Cardiac muscle cell (in vitro differentiated cells and primary cell): Measurements from ENCODE around the gene RCC2. TPM values are rescaled to one million over a fixed set of nuclear protein-coding genes. Genes with fewer than 3 reads are reported as not detected.

Experiments used
- DNase-seq, 2 donors: peaks; one replicate each; pipeline versions ENCODE4 v3.0.0 to v3.0.0-alpha.2; 2010 to 2017; ENCODE audit warnings: low read depth in 1 of 2, low spot score in 1 of 2
- H3K27ac ChIP-seq: fragments of 200-600 bp; sonication (generic); 2 replicates; pipeline ENCODE4 v1.5.1; 2016
- H3K27me3 ChIP-seq: fragments of 200-600 bp; sonication (generic); 2 replicates; pipeline ENCODE4 v1.6.0; 2016; ENCODE audit warnings: control low read depth
- H3K36me3 ChIP-seq: fragments of 200-600 bp; sonication (generic); 2 replicates; pipeline ENCODE4 v1.5.1; 2016; ENCODE audit warnings: control low read depth
- H3K4me1 ChIP-seq: fragments of 200-600 bp; sonication (generic); 2 replicates; pipeline ENCODE4 v1.8.1; 2017; ENCODE audit warnings: low read depth, mild to moderate bottlenecking, mixed run types
- H3K4me3 ChIP-seq: fragments of 200-600 bp; sonication (generic); 2 replicates; pipeline ENCODE4 v1.5.1; 2016; ENCODE audit warnings: mild to moderate bottlenecking
- H3K9me3 ChIP-seq: fragments of 200-600 bp; sonication (generic); 2 replicates; pipeline ENCODE4 v1.5.1; 2017; ENCODE audit warnings: low read depth, mild to moderate bottlenecking, control low read depth
- polyA plus RNA-seq: library from polyadenylated mRNA; unstranded; fragments of >200 nt; fragmentation: Nextera tagmentation; extraction: Ambion mirVana; gene quantifications from 2 replicates; pipeline ENCODE4 v1.2.1, GENCODE V29; 2016
- total RNA-seq: library from RNA; depleted of rRNA; stranded (reverse); fragments of >200 nt; gene quantifications from 2 replicates; pipeline ENCODE4 v1.2.3, GENCODE V29; 2016
- TF ChIP-seq, protein P1 (sequence below): IDR thresholded peaks from 2 replicates; pipeline ENCODE4 v1.5.1; 2012; ENCODE audit warnings: low read depth, mild to moderate bottlenecking, low read length

Gene RCC2
- total and polyA plus RNA-seq, 2 experiments from 2014 or later: 34.0 to 61.5 TPM

DNA sequence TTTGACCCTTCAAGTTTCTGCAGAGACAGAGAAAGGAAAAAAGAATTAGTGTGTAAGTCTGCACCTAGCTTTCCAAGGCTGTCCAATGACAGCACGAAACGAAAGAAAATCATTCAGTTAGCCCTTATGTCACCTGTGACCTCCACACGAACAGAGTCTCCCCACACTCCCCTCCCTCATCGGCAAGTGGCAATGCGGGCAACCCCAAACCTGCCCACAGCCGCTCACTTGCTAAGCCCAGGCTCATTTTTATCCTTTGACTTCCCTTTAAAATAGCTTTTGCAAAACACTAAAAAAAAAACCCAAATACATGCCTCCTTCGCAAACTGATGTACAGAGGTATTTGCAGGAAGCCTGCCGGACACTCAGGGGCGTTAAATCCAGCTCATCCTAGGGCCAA is 10.3 kb downstream of the RCC2 start:
- peaks cover 50% of the 10 kb centered on the region for H3K36me3 ChIP-seq
- H3K9me3 ChIP-seq: no peaks in the 10 kb centered on the region
- TF ChIP-seq, protein P1, sequence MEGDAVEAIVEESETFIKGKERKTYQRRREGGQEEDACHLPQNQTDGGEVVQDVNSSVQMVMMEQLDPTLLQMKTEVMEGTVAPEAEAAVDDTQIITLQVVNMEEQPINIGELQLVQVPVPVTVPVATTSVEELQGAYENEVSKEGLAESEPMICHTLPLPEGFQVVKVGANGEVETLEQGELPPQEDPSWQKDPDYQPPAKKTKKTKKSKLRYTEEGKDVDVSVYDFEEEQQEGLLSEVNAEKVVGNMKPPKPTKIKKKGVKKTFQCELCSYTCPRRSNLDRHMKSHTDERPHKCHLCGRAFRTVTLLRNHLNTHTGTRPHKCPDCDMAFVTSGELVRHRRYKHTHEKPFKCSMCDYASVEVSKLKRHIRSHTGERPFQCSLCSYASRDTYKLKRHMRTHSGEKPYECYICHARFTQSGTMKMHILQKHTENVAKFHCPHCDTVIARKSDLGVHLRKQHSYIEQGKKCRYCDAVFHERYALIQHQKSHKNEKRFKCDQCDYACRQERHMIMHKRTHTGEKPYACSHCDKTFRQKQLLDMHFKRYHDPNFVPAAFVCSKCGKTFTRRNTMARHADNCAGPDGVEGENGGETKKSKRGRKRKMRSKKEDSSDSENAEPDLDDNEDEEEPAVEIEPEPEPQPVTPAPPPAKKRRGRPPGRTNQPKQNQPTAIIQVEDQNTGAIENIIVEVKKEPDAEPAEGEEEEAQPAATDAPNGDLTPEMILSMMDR: no peak
- no peak for DNase-seq
- H3K27ac ChIP-seq: no peak overlapping the region
- no peaks in the 10 kb centered on the region for H3K27me3 ChIP-seq
- H3K4me3 ChIP-seq: no peak overlapping the region
- H3K4me1 ChIP-seq: peaks cover 12% of the 10 kb centered on the region

DNA sequence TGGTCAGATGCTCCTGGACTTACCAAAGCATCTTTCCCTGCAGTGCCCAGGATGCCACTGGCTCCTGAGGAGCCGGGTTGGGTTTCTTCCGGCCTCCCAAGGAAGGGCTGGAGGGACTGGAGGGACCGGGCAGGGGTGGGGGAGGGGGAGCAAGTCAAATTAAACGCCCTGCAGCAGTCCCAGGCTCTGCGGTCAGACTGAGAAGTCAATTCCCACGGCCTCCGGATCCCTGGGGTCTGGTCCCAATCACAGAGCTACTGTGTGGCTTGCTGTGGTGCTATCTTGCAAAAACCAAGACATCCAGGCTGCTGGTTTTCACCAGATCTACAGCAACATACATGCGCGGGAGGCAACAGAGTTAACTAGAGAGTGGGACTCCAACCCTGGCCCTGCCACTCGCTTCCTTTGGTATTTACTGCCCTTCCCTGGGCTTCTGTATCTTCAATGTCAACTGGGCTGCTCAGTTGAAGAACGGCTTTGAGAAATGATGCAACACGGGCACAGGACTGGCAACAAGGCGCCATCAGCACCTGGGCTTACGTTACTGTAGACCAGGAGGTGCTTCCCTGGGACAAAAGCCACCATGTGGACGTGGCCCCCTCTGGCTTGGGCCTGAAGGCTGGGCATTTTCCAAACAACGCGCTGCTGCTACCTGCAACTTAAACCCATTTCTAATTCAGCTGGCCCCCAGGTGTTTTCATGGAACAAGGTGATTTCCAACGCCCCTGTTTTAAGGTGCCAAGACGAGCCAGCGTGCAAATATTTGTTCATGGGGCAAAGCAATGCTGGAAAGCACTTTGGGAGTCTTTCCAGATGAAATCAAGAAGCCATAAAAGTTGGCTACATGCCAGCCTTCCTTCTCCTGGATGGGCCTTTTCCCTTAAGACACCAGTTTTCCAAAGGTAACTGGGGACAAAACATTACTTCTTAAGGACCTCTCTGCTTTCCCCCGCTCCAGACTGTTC is 11.5 kb downstream of the RCC2 start:
- DNase-seq: no peak
- H3K9me3 ChIP-seq: no peaks in the 10 kb centered on the region
- peaks cover 24% of the 10 kb centered on the region for H3K4me1 ChIP-seq
- no peak overlapping the region for H3K27ac ChIP-seq
- peaks cover 41% of the 10 kb centered on the region for H3K36me3 ChIP-seq
- H3K27me3 ChIP-seq: no peaks in the 10 kb centered on the region
- TF ChIP-seq, protein P1: no peak
- H3K4me3 ChIP-seq: no peak overlapping the region

DNA sequence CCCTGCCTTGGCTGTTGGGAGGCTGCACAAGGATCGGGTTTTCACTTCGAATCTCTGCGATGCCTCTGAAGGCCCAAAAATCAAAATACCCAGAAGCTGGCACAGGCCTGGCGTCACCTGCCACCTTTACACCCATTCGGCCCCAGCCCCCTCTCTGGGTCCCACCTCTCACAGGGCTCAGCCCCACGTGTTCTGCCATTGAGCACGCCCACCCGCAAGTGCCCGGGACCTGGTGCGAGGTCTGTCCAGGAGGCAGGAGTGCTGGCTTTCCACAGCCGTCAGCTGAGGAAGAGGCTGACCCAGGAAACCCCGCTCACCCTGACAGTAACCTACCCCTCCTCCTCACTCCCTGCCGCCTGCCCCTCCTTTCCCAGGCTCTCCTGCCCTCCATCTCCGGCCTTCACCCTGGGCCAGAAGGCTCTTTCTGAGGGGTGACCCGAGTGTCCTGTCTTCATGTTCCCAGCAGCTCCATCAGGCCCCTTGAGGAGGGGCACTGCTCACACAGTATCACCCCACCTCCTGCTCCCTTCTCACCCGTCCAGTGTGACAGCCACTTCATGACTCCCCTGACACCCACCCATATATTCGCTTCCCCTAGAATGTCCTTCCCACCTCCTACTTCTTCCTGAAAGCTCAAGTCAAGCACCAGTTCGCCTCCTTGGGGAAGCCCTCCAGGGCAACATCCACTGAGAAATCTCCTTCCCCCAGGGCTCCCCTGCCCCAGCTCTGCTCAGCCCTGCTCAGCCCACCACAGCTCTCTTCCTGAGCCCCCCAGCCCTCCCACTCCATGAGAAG is 13.5 kb downstream of the RCC2 start:
- Histone ChIP-seq H3K4me3 (no peak overlapping the region), H3K4me1 (peaks cover 24% of the 10 kb centered on the region), H3K27me3 (no peaks in the 10 kb centered on the region), H3K27ac (peak overlapping the region; percentile 74), H3K36me3 (peaks cover 49% of the 10 kb centered on the region), H3K9me3 (no peaks in the 10 kb centered on the region)
- no peak for DNase-seq
- TF ChIP-seq, protein P1: no peak

DNA sequence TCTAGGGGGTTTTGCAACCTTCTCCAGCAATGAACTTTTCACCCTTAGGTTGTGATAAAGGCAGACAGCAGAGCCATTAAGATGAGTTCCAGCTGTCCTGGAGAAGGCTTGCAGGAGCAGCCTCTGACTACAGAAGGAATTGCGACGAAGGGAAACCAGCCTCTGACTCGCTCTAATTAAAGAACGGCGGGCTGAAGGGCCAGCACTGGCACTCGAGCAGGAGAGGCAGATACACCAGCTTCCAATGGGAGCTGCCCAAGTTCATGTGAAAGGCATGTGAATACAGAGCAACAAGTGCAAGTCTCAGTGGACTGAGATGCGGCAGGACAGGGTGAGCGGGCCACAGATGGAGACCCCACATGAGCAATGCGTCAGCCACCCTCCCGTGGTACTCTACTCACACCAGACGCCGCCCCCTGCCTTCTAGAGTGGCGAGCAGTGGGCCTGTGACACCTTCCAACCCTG is 15.7 kb downstream of the RCC2 start:
- peaks cover 30% of the 10 kb centered on the region for H3K4me1 ChIP-seq
- no peaks in the 10 kb centered on the region for H3K27me3 ChIP-seq
- H3K27ac ChIP-seq: peak overlapping the region; percentile 74
- no peaks in the 10 kb centered on the region for H3K9me3 ChIP-seq
- TF ChIP-seq, protein P1: no peak
- DNase-seq: peak; percentile 70 to 95
- no peak overlapping the region for H3K4me3 ChIP-seq
- H3K36me3 ChIP-seq: peaks cover 57% of the 10 kb centered on the region

DNA sequence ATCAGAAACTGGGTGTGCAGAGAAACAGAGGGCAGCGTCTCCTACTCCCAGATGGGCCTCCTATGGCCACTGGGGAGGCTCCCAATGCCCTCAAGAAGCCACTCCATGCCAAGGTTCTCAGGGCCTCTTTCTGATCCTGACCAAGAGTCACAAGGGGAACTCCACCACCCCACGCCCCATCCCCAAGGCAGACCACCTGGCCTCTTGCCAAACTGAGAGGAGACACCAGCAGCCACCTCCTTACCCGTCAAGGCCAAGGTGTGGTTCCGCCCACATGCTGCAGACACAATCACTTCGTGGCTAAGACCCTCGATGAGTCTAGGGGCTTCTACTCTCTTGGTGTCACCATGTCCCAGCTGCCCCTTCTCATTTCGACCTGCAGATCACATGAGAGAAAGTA is 17.0 kb downstream of the RCC2 start:
- no peak overlapping the region for H3K4me3 ChIP-seq
- H3K4me1 ChIP-seq: peaks cover 30% of the 10 kb centered on the region
- H3K9me3 ChIP-seq: no peaks in the 10 kb centered on the region
- peak overlapping the region; percentile 74 for H3K27ac ChIP-seq
- peaks cover 43% of the 10 kb centered on the region for H3K36me3 ChIP-seq
- DNase-seq: no peak
- TF ChIP-seq, protein P1: no peak
- H3K27me3 ChIP-seq: no peaks in the 10 kb centered on the region
